IMR-90 (cell line): ENCODE measurements around the gene SOX5. TPM values are rescaled to one million over a fixed set of nuclear protein-coding genes. Genes with fewer than 3 reads are reported as not detected.

ENCODE experiments used
- ATAC-seq: fragments of 200-7000 bp; cut with Tn5 transposase; 2 replicates; pipeline ENCODE4 v1.9.1; 2020; ENCODE audit warnings: low read depth, mild to moderate bottlenecking, moderate library complexity
- BruUV-seq: library from RNA; stranded (reverse); fragments of 400-500 nt; replicated peaks from 2 replicates; lab custom pipeline; 2021; lab: Mats Ljungman, UMichigan
- CTCF ChIA-PET: fragments of 300-600 bp; formaldehyde crosslinking; extraction: SDS; loops from one replicate; lab custom pipeline; 2021; ENCODE audit warnings: antibody characterized with exemption; lab: Yijun Ruan, JAX
- POLR2A ChIA-PET: fragments of 300-600 bp; sonication (Branson Sonifier 250); formaldehyde crosslinking; loops from one replicate; lab custom pipeline; 2022; ENCODE audit warnings: antibody characterized with exemption; ENCODE audit not compliant: unreplicated experiment; lab: Charles Lee
- DNase-seq: peaks from one replicate; pipeline ENCODE4 v3.0.0; 2013
- H2AFZ ChIP-seq: replicated peaks from 2 replicates; pipeline ENCODE3; 2013; ENCODE audit warnings: low read length, mild to moderate bottlenecking; ENCODE audit not compliant: poor library complexity
- H2AK5ac ChIP-seq: 2 replicates; pipeline ENCODE4 v1.6.1; 2013; ENCODE audit warnings: low read depth, low read length, inconsistent platforms
- H2AK9ac ChIP-seq: replicated peaks from 2 replicates; pipeline ENCODE3; 2013; ENCODE audit warnings: mild to moderate bottlenecking, low read depth, low read length, moderate library complexity; ENCODE audit not compliant: poor library complexity
- H2BK120ac ChIP-seq: 2 replicates; pipeline ENCODE4 v1.6.1; 2013; ENCODE audit warnings: low read depth, low read length, inconsistent platforms
- H2BK15ac ChIP-seq: 3 replicates; pipeline ENCODE4 v1.6.1; 2013; ENCODE audit warnings: low read depth, low read length, inconsistent platforms
- H2BK20ac ChIP-seq: 2 replicates; pipeline ENCODE4 v1.6.1; 2013; ENCODE audit warnings: low read depth, mild to moderate bottlenecking, inconsistent platforms, low read length, moderate library complexity
- H2BK5ac ChIP-seq: 2 replicates; pipeline ENCODE4 v1.6.1; 2013; ENCODE audit warnings: mild to moderate bottlenecking, low read depth, low read length, inconsistent platforms; ENCODE audit not compliant: poor library complexity, severe bottlenecking
- H3K14ac ChIP-seq: replicated peaks from 2 replicates; pipeline ENCODE4 v1.6.1; 2013; ENCODE audit warnings: low read depth, low read length, inconsistent platforms
- H3K18ac ChIP-seq: 2 replicates; pipeline ENCODE4 v1.6.1; 2013; ENCODE audit warnings: low read depth, low read length, control low read depth
- H3K23ac ChIP-seq: 2 replicates; pipeline ENCODE4 v1.6.1; 2013; ENCODE audit warnings: low read depth, low read length, inconsistent platforms
- H3K27ac ChIP-seq: 2 replicates; pipeline ENCODE4 v1.5.1; 2013; ENCODE audit warnings: mild to moderate bottlenecking, control low read depth, low read length; ENCODE audit not compliant: insufficient read depth
- H3K27me3 ChIP-seq: 2 replicates; pipeline ENCODE4 v1.6.1; 2013; ENCODE audit warnings: low read length; ENCODE audit not compliant: control insufficient read depth, insufficient read depth
- H3K36me3 ChIP-seq: 2 replicates; pipeline ENCODE4 v1.6.1; 2013; ENCODE audit warnings: low read length, mixed read lengths; ENCODE audit not compliant: control insufficient read depth, insufficient read depth
- H3K4ac ChIP-seq: 2 replicates; pipeline ENCODE4 v1.6.1; 2013; ENCODE audit warnings: low read depth, low read length, inconsistent platforms
- H3K4me1 ChIP-seq: 2 replicates; pipeline ENCODE4 v1.6.1; 2013; ENCODE audit warnings: low read length, mixed read lengths; ENCODE audit not compliant: control insufficient read depth, insufficient read depth
- H3K4me2 ChIP-seq: 2 replicates; pipeline ENCODE4 v1.6.1; 2013; ENCODE audit warnings: low read depth, mild to moderate bottlenecking, control low read depth, low read length, moderate library complexity
- H3K4me3 ChIP-seq: 2 replicates; pipeline ENCODE4 v1.5.1; 2013; ENCODE audit warnings: low read depth, mild to moderate bottlenecking, control low read depth, low read length, moderate library complexity; ENCODE audit not compliant: insufficient read depth
- H3K56ac ChIP-seq: 2 replicates; pipeline ENCODE4 v1.6.1; 2013; ENCODE audit warnings: low read length, inconsistent platforms; ENCODE audit not compliant: insufficient read depth; ENCODE audit errors: extremely low read depth
- H3K79me1 ChIP-seq, 2 experiments: 2 replicates each; pipeline ENCODE4 v1.6.1; 2013; ENCODE audit warnings: low read length in 2 of 2, inconsistent platforms in 1 of 2, low read depth in 1 of 2
- H3K9ac ChIP-seq: 2 replicates; pipeline ENCODE4 v1.6.1; 2013; ENCODE audit warnings: low read depth, low read length, control low read depth
- H3K9me1 ChIP-seq: 2 replicates; pipeline ENCODE4 v1.6.1; 2013; ENCODE audit warnings: low read length, inconsistent platforms; ENCODE audit not compliant: insufficient read depth
- H3K9me3 ChIP-seq: 2 replicates; pipeline ENCODE4 v1.6.1; 2013; ENCODE audit warnings: low read length; ENCODE audit not compliant: control insufficient read depth, insufficient read depth
- H4K20me1 ChIP-seq: 2 replicates; pipeline ENCODE4 v1.6.1; 2013; ENCODE audit warnings: low read length, inconsistent platforms; ENCODE audit not compliant: insufficient read depth
- H4K5ac ChIP-seq: 2 replicates; pipeline ENCODE4 v1.6.1; 2013; ENCODE audit warnings: mild to moderate bottlenecking, low read depth, low read length, control low read depth
- H4K8ac ChIP-seq, 2 experiments: 2 replicates each; pipeline ENCODE4 v1.6.1; 2013; ENCODE audit warnings: low read depth in 2 of 2, low read length in 2 of 2, control low read depth in 1 of 2, inconsistent platforms in 1 of 2
- H4K91ac ChIP-seq: 2 replicates; pipeline ENCODE4 v1.6.1; 2013; ENCODE audit warnings: low read depth, low read length, inconsistent platforms; ENCODE audit not compliant: insufficient read depth
- CEBPB ChIP-seq: IDR thresholded peaks from 2 replicates; pipeline ENCODE4 v1.6.1; 2012; ENCODE audit warnings: low read depth, low read length, improper control_type of control experiment
- CHD1 ChIP-seq: IDR thresholded peaks from 2 replicates; pipeline ENCODE4 v1.6.1; 2012; ENCODE audit warnings: low read depth, low read length, improper control_type of control experiment
- CTCF ChIP-seq: conservative IDR thresholded peaks from 2 replicates; pipeline ENCODE4 v1.5.1; 2012; ENCODE audit warnings: mild to moderate bottlenecking, low read depth, low read length, improper control_type of control experiment
- ELK1 ChIP-seq: fragments of 150-350 bp; IDR thresholded peaks from 2 replicates; pipeline ENCODE4 v1.6.1; 2016; ENCODE audit warnings: low read depth, mild to moderate bottlenecking, low read length, moderate library complexity, borderline replicate concordance
- FOS ChIP-seq: fragments of 150-350 bp; IDR thresholded peaks from 2 replicates; pipeline ENCODE4 v1.6.1; 2016; ENCODE audit warnings: low read depth, low read length
- MAFK ChIP-seq: IDR thresholded peaks from 2 replicates; pipeline ENCODE4 v1.6.1; 2012; ENCODE audit warnings: low read depth, low read length, improper control_type of control experiment
- MAZ ChIP-seq: IDR thresholded peaks from 2 replicates; pipeline ENCODE4 v1.6.1; 2012; ENCODE audit warnings: low read depth, mild to moderate bottlenecking, low read length, improper control_type of control experiment, moderate library complexity, borderline replicate concordance
- MXI1 ChIP-seq: IDR thresholded peaks from 2 replicates; pipeline ENCODE4 v1.6.1; 2012; ENCODE audit warnings: low read depth, mild to moderate bottlenecking, low read length, moderate library complexity, borderline replicate concordance
- NFE2L2 ChIP-seq: fragments of 150-350 bp; IDR thresholded peaks from 2 replicates; pipeline ENCODE4 v1.6.1; 2016; ENCODE audit warnings: low read depth, mild to moderate bottlenecking, low read length
- POLR2A ChIP-seq: IDR thresholded peaks from 2 replicates; pipeline ENCODE4 v1.6.1; 2012; ENCODE audit warnings: mild to moderate bottlenecking, low read depth, low read length
- RAD21 ChIP-seq: IDR thresholded peaks from 2 replicates; pipeline ENCODE4 v1.6.1; 2012; ENCODE audit warnings: low read length, improper control_type of control experiment
- RCOR1 ChIP-seq: IDR thresholded peaks from 2 replicates; pipeline ENCODE4 v1.6.1; 2012; ENCODE audit warnings: mild to moderate bottlenecking, low read length, improper control_type of control experiment; ENCODE audit not compliant: insufficient replicate concordance
- RFX5 ChIP-seq: IDR thresholded peaks from 2 replicates; pipeline ENCODE4 v1.8.0; 2012; ENCODE audit warnings: low read depth, mild to moderate bottlenecking, low read length, moderate library complexity
- USF2 ChIP-seq: fragments of 150-350 bp; IDR thresholded peaks from 2 replicates; pipeline ENCODE4 v1.6.1; 2017; ENCODE audit warnings: mild to moderate bottlenecking, antibody characterized with exemption, low read length, low read depth
- whole genome bisulfite sequencing, 2 experiments: methylation state at CpG; one replicate each; pipeline versions ENCODE4 v1.1.5 to v1.1.7; 2013; ENCODE audit warnings: missing lambda C conversion rate in 2 of 2; ENCODE audit not compliant: insufficient read length in 1 of 2; ENCODE audit errors: extremely low coverage in 2 of 2; 5-methylcytosine and 5-hydroxymethylcytosine counted together
- dilution Hi-C: fragments of 300-500 bp; cut with HindIII; formaldehyde crosslinking; loops from one replicate; pipeline ENCODE4 v1.14.3; 2018; ENCODE audit warnings: low sequenced_read_pairs; ENCODE audit not compliant: unreplicated experiment
- in situ Hi-C: fragments of 300-500 bp; cut with MboI; formaldehyde crosslinking; loops from 3 replicates; pipeline ENCODE4 v1.14.3; 2019; ENCODE audit warnings: low sequenced_read_pairs, inconsistent platforms, mixed read lengths
- intact Hi-C: fragments of 100-400 bp; cut with micrococcal nuclease; formaldehyde crosslinking; loops from 2 replicates; pipeline ENCODE4 v1.10.0; 2022
- polyA plus RNA-seq, 3 experiments: library from polyadenylated mRNA; depleted of rRNA; stranded (reverse); fragments of >200 nt; gene quantifications; 2 replicates each; pipeline ENCODE4 v1.2.3, GENCODE V29; 2012; ENCODE audit warnings: low replicate concordance in 1 of 3
- total RNA-seq: library from RNA; depleted of rRNA; stranded (reverse); fragments of >200 nt; gene quantifications from 2 replicates; pipeline ENCODE4 v1.2.3, GENCODE V29; 2012

SOX5 gene
- total and polyA plus RNA-seq, 2 of the 4 experiments (the other 2 are of a cell fraction) = 1.1 to 13.1 TPM

- H3K23ac ChIP-seq = no peak overlapping the region
- intact Hi-C loops (no loop called here), dilution Hi-C loops (no loop called here), in situ Hi-C loops (no loop called here)
- no peaks in the 10 kb centered on the region for H3K27me3 ChIP-seq
- DNase-seq = no peak
- no peaks in the 10 kb centered on the region for H4K20me1 ChIP-seq
- no peak overlapping the region for H2BK15ac ChIP-seq
- no peak for ATAC-seq
- H4K5ac ChIP-seq = no peak overlapping the region
- ChIA-PET CTCF (no interaction called here), POLR2A (no interaction called here)
- no peak overlapping the region for H4K8ac ChIP-seq
- no peak overlapping the region for H3K4me3 ChIP-seq
- no peak overlapping the region for H2BK5ac ChIP-seq
- H3K9ac ChIP-seq = no peak overlapping the region
- H3K56ac ChIP-seq = no peak overlapping the region
- no CpG with 5 or more reads among the region's 2 CpGs for WGBS, 2 experiments
- H2BK20ac ChIP-seq = no peak overlapping the region
- H2AFZ ChIP-seq = no peak overlapping the region
- no peak overlapping the region for H4K91ac ChIP-seq
- no peaks in the 10 kb centered on the region for H3K9me1 ChIP-seq
- no peaks in the 10 kb centered on the region for H3K4me1 ChIP-seq
- H2AK5ac ChIP-seq = no peak overlapping the region
- H3K14ac ChIP-seq = no peak overlapping the region
- H2BK120ac ChIP-seq = no peak overlapping the region
- no peaks in the 10 kb centered on the region for H3K79me1 ChIP-seq
- H3K9me3 ChIP-seq = no peaks in the 10 kb centered on the region
- TF ChIP-seq MAFK = no peak
- no peak for TF ChIP-seq NFE2L2
- TF ChIP-seq FOS = no peak
- no peak for TF ChIP-seq RFX5
- TF ChIP-seq MXI1 = no peak
- no peak for TF ChIP-seq RAD21
- TF ChIP-seq POLR2A = no peak
- TF ChIP-seq USF2 = no peak
- TF ChIP-seq CTCF = no peak
- TF ChIP-seq CHD1 = no peak
- no peak for TF ChIP-seq CEBPB
- no peak for TF ChIP-seq MAZ
- no peak for TF ChIP-seq ELK1
- no peak for TF ChIP-seq RCOR1
- no peaks in the 10 kb centered on the region for H3K36me3 ChIP-seq
- no peak overlapping the region for H3K4me2 ChIP-seq
- no peak overlapping the region for H3K4ac ChIP-seq
- no peak overlapping the region for H3K18ac ChIP-seq
- no peak overlapping the region for H2AK9ac ChIP-seq
- no peak overlapping the region for H3K27ac ChIP-seq
- no TSS peak for BruUV-seq
Measured at GRCh38 chr12:23560611-23561010, 388.9 kb downstream of the SOX5 start.
